HG02884 (cell line): ENCODE data around the gene SLC31A2.
"Not testable (repeated sequence)": the region's sequence is repeated elsewhere in the genome, so short reads cannot be mapped to it uniquely, and the experiment has no call there.

Experiments used
- ATAC-seq: cut with Tn5 transposase; IDR thresholded peaks from one replicate; pipeline ENCODE4 v1.9.1; 2021; ENCODE audit warnings: mild to moderate bottlenecking, moderate library complexity; ENCODE audit not compliant: unreplicated experiment

SLC31A2 gene

DNA sequence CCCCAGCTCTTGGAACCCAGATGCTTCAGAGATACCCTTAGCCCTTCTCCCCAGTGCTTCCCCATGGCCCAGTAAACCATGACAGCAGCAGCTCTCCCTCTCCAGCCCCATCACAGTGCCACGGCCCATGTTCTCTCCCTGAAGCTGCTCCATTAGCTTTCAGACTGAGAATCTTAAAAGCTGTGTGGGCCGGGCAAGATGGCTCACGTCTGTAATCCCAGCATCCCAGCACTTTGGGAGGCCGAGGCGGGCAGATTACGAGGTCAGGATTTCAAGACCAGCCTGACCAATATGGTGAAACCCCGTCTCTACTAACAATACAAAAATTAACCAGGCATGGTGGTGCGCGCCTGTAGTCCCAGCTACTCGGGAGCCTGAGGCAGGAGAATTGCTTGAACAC, 1.2 kb upstream of the SLC31A2 start:
- not testable (repeated sequence) for ATAC-seq

DNA sequence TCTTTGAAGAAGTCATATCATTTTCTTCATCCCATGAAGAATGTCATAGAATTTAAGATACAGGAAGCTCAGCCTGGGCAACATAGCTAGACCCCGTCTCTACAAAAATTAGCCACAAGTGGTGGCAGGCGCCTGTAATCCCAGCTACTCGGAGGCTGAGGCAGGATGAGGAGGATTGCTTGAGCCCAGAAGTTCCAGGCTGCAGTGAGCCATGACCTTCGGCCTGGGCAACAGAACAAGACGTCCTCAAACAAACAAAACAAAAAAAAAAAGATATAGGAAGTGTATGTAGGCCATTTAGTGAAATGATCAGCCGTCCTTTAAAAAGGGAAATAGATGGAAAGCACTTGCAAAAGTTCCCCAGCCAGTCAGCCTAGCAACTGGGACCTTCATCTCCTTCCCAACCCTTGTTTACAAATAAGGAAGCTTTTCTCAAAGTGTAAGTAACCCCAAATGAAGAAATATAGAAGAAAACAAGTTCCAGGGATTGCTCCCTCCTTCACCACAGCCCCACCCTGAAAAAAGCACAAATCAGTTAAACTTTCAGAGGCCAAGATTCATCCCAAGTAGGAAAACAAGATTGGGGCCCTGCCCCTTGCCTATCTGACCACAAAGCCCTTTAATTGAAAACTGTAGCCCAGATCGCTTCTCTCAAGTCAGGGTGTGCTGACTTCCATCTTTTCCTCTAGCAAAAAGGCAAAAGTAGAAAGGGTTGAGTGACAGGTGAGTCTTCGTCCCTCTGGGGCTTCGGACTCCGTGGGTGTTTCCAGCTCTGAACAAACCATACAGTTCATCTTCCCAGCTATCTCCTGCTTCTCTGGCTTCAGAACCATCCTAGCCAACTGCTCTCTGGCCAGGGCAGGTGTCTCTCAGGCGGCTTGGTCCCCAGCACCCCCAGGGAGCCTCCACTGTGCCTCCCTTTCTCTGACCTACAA, 1.2 kb downstream of the SLC31A2 start:
- ATAC-seq = no peak

DNA sequence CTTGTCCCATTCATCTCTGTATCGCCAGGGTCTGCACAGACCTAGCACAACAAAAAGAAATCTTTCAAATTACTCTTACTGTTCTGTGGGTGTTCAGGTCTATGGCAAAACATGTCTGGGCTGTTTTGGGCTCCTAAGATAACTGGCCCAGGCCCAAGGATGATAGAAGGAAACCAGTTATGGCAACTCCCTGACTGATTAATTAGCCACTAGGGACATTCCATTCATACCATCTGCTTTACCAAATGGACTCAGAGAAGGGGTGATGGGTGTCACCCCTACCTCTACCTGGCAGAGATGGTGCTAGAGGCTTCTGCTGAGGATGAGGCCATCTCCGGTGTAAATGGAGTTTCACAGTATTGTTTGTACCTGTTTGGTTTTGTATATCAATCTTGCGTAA, 1.9 kb downstream of the SLC31A2 start:
- ATAC-seq = no peak

DNA sequence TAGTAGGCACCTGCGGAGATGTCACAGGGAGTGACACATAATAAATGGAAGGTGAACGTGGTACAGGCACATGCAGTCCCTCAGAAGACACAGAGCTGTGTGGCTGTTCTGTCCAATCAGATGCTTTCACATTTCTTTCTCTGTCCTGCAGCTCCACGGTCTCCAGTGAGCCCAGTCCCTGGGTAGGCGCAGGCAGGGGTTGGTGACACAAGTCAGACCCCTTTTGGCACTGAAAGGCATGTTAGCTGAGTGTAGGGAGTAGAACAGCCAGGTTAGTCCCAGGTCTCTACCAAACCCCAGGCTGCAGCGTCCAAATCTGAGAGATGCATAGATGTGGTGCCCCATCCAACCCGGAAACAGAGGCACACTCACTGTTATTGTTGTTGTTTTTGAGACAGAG, 2.8 kb downstream of the SLC31A2 start:
- ATAC-seq = no peak

DNA sequence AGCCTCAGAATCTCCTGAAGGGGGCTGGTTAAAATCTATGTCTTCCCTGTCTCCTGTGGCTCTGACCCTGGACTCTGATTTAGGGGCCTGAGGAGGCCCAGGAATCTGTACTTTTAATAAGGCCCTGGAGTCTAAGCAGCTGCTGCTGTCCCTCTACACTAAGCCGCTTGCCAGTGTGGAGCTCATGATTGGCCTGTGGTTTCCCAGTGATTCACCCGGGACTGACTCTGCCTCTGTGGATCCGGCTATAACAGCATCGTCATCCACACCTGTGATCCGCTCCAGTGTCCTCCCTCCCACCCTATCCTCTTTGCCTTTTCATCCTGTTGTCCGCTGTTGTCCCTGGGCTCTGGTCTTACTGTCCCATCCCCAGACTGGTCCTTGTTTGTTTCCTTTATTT, 3.7 kb downstream of the SLC31A2 start:
- no peak for ATAC-seq

DNA sequence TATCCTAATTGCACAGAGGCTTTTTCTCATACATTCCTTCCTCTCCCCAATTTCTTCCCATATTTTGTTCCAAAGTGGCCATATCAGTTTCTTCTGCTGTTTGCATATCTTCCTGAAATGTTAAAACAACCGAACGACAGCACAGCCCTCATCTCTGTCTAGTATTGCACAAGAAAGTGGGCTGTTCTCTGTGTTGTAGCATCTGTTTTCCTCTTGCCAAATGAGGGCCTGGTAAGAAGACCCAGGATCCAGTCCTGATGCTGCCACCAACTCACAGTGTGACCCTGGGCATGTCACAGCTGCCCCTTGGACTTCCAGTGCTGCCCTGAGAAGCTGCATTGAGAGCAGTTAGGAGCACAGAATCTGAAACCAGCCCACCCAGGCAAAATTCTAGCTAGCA, 4.1 kb downstream of the SLC31A2 start:
- no peak for ATAC-seq

DNA sequence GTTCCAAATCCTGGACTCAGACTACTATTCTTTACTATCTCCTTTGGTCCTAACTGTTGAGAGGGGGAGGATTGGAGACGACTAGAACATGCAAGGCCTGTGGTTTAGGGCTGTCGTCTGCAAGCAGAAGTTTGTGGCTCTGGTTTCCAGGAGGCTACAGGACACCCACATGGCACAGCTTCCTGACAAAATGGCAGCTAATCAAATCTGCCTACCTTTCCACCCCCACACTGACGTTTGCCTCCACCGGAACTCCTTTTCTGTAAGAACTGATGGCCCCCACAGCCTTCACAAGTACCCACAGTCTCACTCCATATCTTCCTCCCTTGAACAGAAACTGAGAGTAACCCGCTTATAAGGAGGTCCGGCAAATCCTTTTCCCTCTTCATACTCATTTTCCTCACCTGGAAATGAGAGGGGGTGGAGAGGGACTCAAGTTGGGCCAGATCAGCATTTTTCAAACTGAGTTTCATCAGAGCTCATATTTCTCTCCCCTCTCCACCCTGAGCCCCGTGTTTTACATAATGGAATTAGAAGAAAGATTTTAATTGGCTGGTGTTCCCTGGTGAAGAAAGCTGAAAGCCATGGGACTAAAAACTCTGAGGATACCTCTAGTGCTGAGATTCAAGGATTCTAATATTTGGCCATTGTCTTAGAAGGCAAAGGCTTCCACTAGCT, 5.2 kb downstream of the SLC31A2 start:
- ATAC-seq = peak; percentile 39

DNA sequence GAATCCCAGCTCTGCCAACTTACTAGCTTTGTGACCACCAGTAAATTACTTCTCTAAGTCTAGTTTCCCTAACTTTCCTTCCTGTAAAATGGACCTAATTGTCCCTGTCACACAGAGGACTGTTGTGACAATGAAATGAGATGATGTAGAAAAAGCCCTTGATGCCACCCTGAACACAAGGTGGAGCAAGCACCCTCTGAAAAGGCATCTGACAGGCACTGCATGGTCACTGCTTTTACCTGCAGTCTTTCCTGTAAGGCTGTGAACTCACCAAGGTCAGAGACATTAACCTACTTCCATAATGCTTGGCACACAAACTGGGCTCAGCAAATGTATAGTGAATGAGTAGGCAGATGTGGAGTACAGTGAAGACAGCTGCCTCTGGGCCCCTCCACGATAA, 6.1 kb downstream of the SLC31A2 start:
- ATAC-seq = no peak

DNA sequence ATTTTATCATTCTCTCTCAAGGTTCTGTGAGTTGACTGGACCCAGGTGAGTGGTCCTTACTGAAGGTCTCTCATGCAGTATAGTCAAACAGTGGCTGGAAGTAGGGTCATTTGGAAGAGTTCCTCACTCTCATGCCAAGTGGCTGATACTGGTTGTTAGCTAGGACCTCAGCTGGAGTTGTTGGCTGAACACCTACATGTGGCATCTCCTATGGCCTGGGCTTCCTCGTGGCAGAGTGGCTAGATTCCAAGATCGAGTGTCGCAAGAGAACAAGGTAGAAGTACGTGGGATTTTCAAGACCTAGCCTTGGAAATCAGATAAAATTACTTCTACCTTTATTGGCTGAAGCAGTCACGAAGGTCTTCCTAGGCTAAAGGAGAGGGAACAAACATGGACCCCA, 7.6 kb downstream of the SLC31A2 start:
- ATAC-seq = no peak

DNA sequence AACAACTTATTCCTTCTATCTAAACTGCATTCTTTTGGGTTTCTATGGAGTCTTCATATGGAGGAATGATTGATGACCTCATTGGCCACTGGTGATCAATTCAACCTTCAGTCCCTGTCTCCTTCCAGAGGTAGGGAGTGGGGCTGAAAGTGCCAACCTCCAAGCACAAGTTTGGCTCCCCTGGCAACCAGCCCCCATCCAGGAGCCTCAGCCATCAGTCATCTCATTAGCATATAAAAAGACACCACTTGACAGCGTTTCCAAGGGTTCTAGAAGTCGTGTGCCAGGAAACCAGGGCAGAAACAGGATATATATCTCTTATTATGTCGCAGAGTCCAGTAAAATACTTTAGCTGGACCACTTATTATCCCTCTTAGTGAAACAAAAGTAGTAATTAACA, 9.8 kb downstream of the SLC31A2 start:
- ATAC-seq = no peak

DNA sequence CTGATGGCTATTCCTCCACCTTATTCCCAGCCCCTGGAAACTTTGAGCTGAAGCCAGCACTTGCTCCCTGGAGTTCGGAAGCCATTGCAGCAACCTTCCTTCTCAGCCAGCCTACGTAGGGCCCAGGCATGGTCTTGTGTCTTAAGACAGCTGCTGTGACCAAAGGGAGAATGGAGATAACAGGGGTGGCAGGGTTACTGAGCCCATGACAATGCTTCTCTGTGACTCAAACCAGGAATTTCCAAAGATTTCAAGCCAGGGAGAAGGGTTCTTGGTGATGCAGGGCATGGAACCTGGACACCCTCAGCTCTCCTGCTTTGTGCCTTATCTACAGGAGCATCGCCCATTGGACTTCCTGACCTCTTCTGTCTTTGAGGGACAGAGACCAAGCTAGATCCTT, 12.2 kb downstream of the SLC31A2 start:
- no peak for ATAC-seq

DNA sequence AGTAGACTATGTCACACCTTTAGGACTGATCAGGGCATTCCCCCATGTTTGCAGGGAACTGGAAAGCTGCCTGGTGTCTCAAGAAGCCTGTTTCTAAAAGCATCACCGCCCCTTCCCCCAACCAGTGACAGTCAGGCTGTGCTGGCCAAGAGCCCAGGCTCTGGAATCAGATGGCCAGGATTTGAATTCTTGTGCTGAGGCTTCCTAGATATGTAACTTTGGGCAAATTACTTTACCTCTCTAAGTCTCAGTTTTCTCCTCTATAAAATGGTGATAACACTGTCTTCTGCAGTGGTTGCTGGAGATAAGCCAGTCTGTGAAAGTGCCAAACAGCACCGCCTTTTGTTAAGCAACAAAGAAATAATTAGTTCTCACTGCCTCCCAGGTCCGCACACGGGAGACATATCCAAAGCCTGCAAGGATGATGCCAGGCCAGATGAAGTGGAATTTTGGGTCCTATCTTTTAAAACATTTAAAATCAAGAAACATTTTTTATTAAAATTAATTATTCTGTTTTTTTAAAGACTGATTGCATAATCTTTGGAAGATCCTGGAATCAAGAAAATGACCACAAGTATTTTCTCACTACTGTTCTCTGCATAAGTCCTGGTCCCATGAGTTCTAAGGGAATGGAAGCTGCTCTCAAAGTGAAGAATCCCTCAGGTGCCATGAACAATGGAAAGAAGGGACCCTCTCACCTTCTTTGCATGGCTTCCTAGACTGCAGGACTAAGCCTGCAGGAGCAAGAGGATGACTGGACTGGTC, 13.9 kb downstream of the SLC31A2 start:
- no peak for ATAC-seq

DNA sequence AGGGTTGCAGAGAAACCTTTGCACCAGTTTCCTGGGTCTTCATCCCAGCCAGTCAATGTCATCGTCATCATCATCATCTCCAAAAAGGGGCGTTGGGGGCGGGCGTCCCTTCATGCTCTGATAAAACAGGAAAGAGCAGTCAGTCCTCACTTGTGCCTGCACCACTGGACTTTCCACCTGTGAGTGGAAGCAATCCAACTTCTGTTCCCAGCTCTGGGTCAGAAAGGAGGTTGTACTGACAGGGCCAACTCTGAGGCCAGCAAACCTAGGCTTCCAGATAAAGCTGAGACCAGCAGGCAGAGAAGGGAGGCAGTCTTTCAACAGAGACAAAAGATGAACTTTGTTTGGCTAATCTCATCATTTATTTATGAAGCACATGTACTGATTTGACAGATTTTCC, 15.2 kb downstream of the SLC31A2 start:
- ATAC-seq = no peak

DNA sequence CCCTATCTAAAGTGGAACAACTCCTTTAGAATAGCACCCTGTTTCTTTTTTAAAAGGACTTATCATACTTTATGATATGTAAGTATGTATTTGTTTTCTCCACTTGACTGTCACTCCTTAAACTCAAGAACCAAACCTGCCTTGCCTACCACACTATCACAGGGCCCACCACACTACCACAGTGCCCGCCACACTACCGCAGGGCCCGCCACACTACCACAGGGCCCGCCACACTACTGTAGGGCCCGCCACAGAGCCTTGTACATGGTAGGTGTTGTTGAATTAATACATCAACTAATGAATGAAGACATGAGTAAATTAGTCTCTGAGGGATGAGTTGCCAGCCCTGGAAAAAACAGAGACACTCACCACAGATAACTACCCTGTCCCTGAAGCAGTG, 18.0 kb downstream of the SLC31A2 start:
- no peak for ATAC-seq

DNA sequence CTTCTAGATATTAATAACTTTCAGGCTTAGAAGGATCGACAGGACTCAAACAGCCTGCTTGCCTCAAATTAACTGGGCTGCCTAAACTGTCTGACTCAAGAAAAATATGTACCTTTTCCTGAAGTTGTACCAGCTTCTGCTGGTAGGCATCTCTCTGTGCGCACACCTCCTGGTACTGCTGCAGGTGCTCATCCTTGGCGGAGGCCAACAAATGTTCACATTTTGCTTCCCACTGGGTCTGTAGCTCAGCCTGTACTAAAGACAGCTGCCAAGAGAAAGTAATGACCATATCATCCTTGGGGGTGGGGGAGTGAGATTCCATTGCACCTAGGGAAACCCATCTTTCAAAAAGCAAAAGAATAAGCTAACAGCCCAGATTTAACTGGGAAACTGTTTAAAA, 22.5 kb downstream of the SLC31A2 start:
- no peak for ATAC-seq

DNA sequence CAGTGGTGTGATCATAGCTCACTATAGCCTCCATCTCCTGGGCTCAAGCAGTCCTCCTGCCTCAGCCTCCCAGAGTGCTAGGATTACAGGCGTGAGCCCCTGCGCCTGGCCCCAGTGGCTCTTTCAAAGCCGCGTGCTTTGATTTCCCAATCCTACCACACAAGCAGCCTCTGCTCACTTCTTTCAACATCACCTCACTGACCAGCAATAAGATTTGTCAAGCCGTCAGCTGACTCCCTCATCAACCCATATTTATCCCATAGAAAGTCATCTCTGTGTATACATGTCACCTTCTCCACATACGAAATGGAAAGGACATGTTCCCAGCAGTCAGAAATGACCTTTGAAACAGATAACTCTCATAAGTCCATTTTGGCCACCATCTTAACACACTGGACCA, 26.0 kb downstream of the SLC31A2 start:
- no peak for ATAC-seq

DNA sequence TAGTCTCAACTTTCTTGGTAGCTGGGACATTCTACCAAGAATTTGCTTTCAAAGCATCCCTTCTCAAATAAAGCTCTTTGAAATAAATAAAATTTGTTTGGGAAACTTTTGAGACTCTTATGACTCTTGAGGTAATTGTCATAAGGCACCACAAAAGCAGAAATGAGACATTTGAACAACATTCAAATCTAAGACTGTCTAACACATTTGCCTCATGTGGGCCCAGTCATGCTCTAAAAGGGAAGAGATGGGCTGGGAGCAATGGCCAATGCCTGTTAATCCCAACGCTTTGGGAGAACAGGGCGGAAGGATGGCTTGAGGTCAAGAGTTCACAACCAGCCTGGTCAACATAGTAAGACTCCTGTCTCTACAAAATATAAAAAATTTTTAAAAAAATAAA, 26.4 kb downstream of the SLC31A2 start:
- ATAC-seq = no peak

DNA sequence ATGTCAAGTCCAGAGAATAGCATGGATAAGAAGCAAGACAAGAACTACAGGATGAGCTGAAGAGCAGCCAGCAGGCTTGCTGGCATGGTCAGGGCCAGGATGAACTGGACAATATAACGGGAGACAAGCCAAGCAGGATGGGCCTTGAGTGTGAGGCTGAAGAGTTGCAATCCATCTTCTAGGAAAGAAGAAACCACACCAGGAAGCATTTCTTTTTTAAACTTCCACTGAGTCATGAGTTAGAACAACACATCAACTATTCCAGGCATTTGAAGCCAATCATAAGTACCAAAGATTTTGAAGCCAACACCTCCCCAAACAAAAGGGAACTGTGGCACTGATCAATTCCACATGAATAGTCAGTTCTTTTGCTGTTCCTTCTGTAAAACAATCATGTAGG, 27.3 kb downstream of the SLC31A2 start:
- ATAC-seq = no peak

DNA sequence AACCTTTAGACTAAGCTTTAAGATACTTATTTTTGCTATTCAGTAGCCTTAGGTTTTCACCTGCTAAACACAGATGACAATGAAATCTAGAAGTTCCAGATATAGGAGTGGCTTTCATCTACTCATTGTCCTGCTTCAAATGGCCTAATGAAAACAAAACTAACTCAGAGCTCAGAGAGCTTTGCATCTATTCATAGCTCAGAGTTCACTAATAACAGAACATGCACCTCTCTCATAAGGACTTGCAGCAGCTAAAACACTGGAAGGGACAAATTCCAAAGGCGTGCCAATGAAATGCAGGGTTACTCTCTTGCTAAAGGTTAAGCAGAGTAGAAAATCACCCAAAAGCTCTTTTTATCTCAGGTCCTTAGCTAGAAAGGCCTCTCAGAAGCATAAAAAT, 29.0 kb downstream of the SLC31A2 start:
- ATAC-seq = no peak

DNA sequence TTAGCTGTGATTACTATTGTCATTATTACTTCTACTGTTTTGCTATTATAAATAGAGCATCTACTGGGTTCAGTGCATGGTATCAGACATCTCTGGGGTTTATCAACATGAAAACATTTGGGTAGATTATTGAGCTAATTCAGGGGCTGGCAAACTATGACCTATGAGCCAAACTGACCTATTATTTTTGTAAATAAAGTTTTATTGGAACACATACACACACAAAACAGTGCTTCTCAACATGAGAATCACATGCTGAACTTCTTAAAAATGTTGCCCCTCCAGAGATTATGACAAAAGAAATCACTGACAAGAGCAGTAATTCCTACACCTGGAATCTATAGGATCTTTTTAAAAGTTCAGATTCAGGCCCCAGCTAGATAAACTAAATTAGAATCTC, 30.4 kb downstream of the SLC31A2 start:
- ATAC-seq = no peak

DNA sequence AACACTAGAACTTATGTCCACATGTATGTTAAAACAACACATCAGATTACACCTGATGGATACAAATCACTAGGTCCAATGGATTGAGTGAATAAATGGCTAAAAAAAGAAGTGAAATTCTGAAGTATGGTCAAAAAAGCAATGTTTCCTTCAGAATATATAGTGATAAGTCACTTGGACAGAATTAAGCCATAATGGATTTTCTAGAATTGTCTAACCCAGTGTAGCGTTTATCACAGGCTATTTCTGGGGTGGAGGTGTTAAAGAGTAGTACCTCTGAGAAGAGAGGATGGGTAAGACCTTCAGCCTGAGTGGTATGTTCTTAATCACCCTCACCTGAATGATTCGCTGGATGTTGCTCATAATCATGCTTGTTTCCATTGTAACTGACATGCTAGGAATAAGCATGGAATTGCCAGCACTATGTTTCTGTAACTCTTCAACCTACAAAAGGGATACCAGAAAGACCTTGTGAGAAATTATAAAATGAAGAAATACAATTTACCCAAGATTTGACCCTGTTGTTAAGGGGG, 33.2 kb downstream of the SLC31A2 start:
- ATAC-seq = no peak
